Hepatocyte (in vitro differentiated cells): ENCODE data around the gene ADAMTSL3.
"Not testable (repeated sequence)": the region's sequence is repeated elsewhere in the genome, so short reads cannot be mapped to it uniquely, and the experiment has no call there.

Experiments
- EZH2phosphoT487 ChIP-seq: fragments of 200-600 bp; sonication (generic); IDR thresholded peaks from one replicate; pipeline ENCODE4 v1.6.1; 2018; ENCODE audit warnings: antibody characterized with exemption, mild to moderate bottlenecking, low read depth, moderate library complexity; ENCODE audit not compliant: unreplicated experiment, severe bottlenecking
- TF ChIP-seq, protein P1 (sequence below): fragments of 200-600 bp; sonication (generic); IDR thresholded peaks from 2 replicates; pipeline ENCODE4 v1.5.1; 2016; ENCODE audit warnings: antibody characterized with exemption, mild to moderate bottlenecking; ENCODE audit not compliant: poor library complexity

DNA sequence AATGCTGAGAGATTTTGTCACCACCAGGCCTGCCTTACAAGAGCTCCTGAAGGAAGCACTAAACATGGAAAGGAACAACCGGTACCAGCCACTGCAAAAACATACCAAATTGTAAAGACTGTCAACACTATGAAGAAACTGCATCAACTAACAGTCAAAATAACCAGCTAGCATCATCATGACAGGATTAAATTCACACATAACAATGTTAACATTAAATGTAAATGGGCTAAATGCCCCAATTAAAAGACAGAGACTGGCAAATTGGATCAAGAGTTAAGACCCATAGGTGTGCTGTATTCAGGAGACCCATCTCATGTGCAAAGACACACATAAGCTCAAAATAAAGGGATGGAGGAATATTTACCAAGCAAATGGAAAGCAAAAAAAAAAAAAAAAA lies 311.0 kb downstream of the ADAMTSL3 start:
- TF ChIP-seq EZH2phosphoT487 = not testable (repeated sequence)
- TF ChIP-seq, protein P1, sequence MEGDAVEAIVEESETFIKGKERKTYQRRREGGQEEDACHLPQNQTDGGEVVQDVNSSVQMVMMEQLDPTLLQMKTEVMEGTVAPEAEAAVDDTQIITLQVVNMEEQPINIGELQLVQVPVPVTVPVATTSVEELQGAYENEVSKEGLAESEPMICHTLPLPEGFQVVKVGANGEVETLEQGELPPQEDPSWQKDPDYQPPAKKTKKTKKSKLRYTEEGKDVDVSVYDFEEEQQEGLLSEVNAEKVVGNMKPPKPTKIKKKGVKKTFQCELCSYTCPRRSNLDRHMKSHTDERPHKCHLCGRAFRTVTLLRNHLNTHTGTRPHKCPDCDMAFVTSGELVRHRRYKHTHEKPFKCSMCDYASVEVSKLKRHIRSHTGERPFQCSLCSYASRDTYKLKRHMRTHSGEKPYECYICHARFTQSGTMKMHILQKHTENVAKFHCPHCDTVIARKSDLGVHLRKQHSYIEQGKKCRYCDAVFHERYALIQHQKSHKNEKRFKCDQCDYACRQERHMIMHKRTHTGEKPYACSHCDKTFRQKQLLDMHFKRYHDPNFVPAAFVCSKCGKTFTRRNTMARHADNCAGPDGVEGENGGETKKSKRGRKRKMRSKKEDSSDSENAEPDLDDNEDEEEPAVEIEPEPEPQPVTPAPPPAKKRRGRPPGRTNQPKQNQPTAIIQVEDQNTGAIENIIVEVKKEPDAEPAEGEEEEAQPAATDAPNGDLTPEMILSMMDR = not testable (repeated sequence)
